HepG2 (cell line): Measurements from ENCODE around the gene PPIP5K2. TPM values are rescaled to one million over a fixed set of nuclear protein-coding genes. Genes with fewer than 3 reads are reported as not detected.
A peak's percentile ranks its signal among the peaks of the same experiment; 100 is the strongest.

ENCODE experiments used
- ARID2 ChIP-seq: sonication (generic); formaldehyde crosslinking; IDR thresholded peaks from 2 replicates; pipeline ENCODE4 v1.8.1; 2022; ENCODE audit warnings: mild to moderate bottlenecking, missing genetic modification reagents, borderline replicate concordance
- FOSL1 ChIP-seq: sonication (generic); formaldehyde crosslinking; IDR thresholded peaks from 2 replicates; pipeline ENCODE4 v1.9.0; 2021; ENCODE audit warnings: missing genetic modification reagents, borderline replicate concordance
- GZF1 ChIP-seq: sonication (generic); formaldehyde crosslinking; IDR thresholded peaks from 2 replicates; pipeline ENCODE4 v1.5.1; 2020; ENCODE audit warnings: mild to moderate bottlenecking, missing genetic modification reagents
- HES4 ChIP-seq: sonication (generic); formaldehyde crosslinking; IDR thresholded peaks from 2 replicates; pipeline ENCODE4 v1.9.0; 2021; ENCODE audit warnings: mild to moderate bottlenecking, missing genetic modification reagents, borderline replicate concordance
- HIVEP1 ChIP-seq: sonication (generic); formaldehyde crosslinking; IDR thresholded peaks from 2 replicates; pipeline ENCODE4 v1.4.0; 2020; ENCODE audit warnings: mild to moderate bottlenecking, missing genetic modification reagents
- KLF16 ChIP-seq, 2 experiments: sonication (generic) in 1 of 2; formaldehyde crosslinking in 1 of 2; IDR thresholded peaks; 2 replicates each; pipeline versions ENCODE4 v1.6.1 to v1.8.0; 2016 to 2023; ENCODE audit warnings: missing genetic modification reagents in 2 of 2, missing compliant biosample characterization in 1 of 2
- MED1 ChIP-seq: sonication (generic); formaldehyde crosslinking; IDR thresholded peaks from 2 replicates; pipeline ENCODE4 v1.4.0; 2020; ENCODE audit warnings: missing genetic modification reagents
- MLLT10 ChIP-seq: sonication (generic); formaldehyde crosslinking; IDR thresholded peaks from 2 replicates; pipeline ENCODE4 v1.4.0; 2020; ENCODE audit warnings: missing genetic modification reagents
- NR2F1 ChIP-seq, 2 experiments: fragments of 450-650 bp in 1 of 2; formaldehyde crosslinking in 1 of 2; IDR thresholded peaks; 2 replicates each; pipeline versions ENCODE4 v1.5.0 to v1.6.1; 2016 to 2020; ENCODE audit warnings: mild to moderate bottlenecking in 1 of 2, missing compliant biosample characterization in 1 of 2, missing genetic modification reagents in 1 of 2, moderate library complexity in 1 of 2
- RBFOX2 ChIP-seq: fragments of 200-400 bp; formaldehyde crosslinking; IDR thresholded peaks from 2 replicates; pipeline ENCODE4 v1.6.1; 2017; ENCODE audit warnings: low read depth, mild to moderate bottlenecking, low read length
- SOX6 ChIP-seq, 2 experiments: fragments of 450-650 bp in 1 of 2; sonication (generic) in 1 of 2; formaldehyde crosslinking in 1 of 2; IDR thresholded peaks; 2 replicates each; pipeline versions ENCODE4 v1.4.0 to v1.6.1; 2017 to 2020; ENCODE audit warnings: antibody characterized with exemption in 1 of 2, mild to moderate bottlenecking in 1 of 2, missing genetic modification reagents in 1 of 2
- SRF ChIP-seq: IDR thresholded peaks from 2 replicates; pipeline ENCODE4 v1.6.1; 2011; ENCODE audit warnings: mild to moderate bottlenecking, low read depth, low read length, moderate library complexity
- SRSF1 ChIP-seq: fragments of 200-400 bp; formaldehyde crosslinking; optimal IDR thresholded peaks from 2 replicates; pipeline ENCODE3; 2017; ENCODE audit warnings: mild to moderate bottlenecking, low read depth, low read length, moderate library complexity
- SRY ChIP-seq: sonication (generic); formaldehyde crosslinking; IDR thresholded peaks from 2 replicates; pipeline ENCODE4 v1.8.0; 2022; ENCODE audit warnings: mild to moderate bottlenecking, missing genetic modification reagents
- THAP9 ChIP-seq: sonication (generic); formaldehyde crosslinking; IDR thresholded peaks from 2 replicates; pipeline ENCODE4; 2020; ENCODE audit warnings: missing genetic modification reagents, mild to moderate bottlenecking, borderline replicate concordance
- UBTF ChIP-seq: sonication (generic); formaldehyde crosslinking; IDR thresholded peaks from 2 replicates; pipeline ENCODE4 v1.4.0; 2020; ENCODE audit warnings: mild to moderate bottlenecking, missing genetic modification reagents
- ZNF350 ChIP-seq: sonication (generic); formaldehyde crosslinking; IDR thresholded peaks from 2 replicates; pipeline ENCODE4 v1.4.0; 2020; ENCODE audit warnings: mild to moderate bottlenecking, low read depth, missing genetic modification reagents, borderline replicate concordance
- ZNF567 ChIP-seq: sonication (generic); formaldehyde crosslinking; IDR thresholded peaks from 2 replicates; pipeline ENCODE4 v1.8.1; 2023; ENCODE audit warnings: mild to moderate bottlenecking, missing genetic modification reagents, borderline replicate concordance
- polyA plus RNA-seq, 8 experiments: library from polyadenylated mRNA; depleted of rRNA in 3 of 8; stranded (reverse) in 7 of 8; unstranded in 1 of 8; fragments of >200 nt; fragmentation: Illumina TruSeq in 4 of 8; extraction: Trizol in 4 of 8; gene quantifications; 2 replicates each; pipeline versions ENCODE4 v1.2.1 to v1.2.3, GENCODE V29; 2011 to 2016; ENCODE audit warnings: low read depth in 4 of 8, missing spikeins in 1 of 8, mixed read lengths in 1 of 8; ENCODE audit not compliant: insufficient read depth in 1 of 8
- total RNA-seq, 5 experiments: library from RNA; depleted of rRNA; stranded (reverse); fragments of >200 nt; fragmentation: Illumina TruSeq; extraction: Trizol; gene quantifications; 2 replicates each; pipeline ENCODE4 v1.2.3, GENCODE V29; 2016; ENCODE audit warnings: low read depth in 1 of 5
- TF ChIP-seq, protein P1 (sequence below): IDR thresholded peaks from 2 replicates; pipeline ENCODE4 v1.6.1; 2016; ENCODE audit warnings: low read depth, borderline replicate concordance
- TF ChIP-seq, protein P2 (sequence below): sonication (generic); formaldehyde crosslinking; IDR thresholded peaks from 2 replicates; pipeline ENCODE4 v1.9.0; 2022; ENCODE audit warnings: low read depth, missing genetic modification reagents
- TF ChIP-seq, protein P3 (sequence below): sonication (generic); formaldehyde crosslinking; IDR thresholded peaks from 2 replicates; pipeline ENCODE4 v1.4.0; 2020; ENCODE audit warnings: mild to moderate bottlenecking, missing genetic modification reagents

The PPIP5K2 gene
- total and polyA plus RNA-seq, 2 of the 13 experiments (the other 11 are each of a cell fraction or from before 2014, with no cell fraction given), result 19.7 to 45.6 TPM

GRCh38 chr5:103258368-103258956 lies 138.4 kb downstream of the PPIP5K2 start, which contains the start of gene MACIR (continued):
- TF ChIP-seq NR2F1 (CRISPR knock-in tag; IDR thresholded peaks at IDR 0.05) (no peak), HIVEP1 (CRISPR knock-in tag) (no peak), SRY (CRISPR knock-in tag) (no peak), THAP9 (CRISPR knock-in tag) (peak; percentile 18; the same call in 1 of the 2 replicates), HES4 (CRISPR knock-in tag) (peak; percentile 37; the same call in 1 of the 2 replicates), SOX6 (IDR thresholded peaks at IDR 0.05) (no peak), SOX6 (CRISPR knock-in tag; IDR thresholded peaks at IDR 0.05) (peak; percentile 35; the same call in 1 of the 2 replicates), ZNF567 (CRISPR knock-in tag) (no peak), ZNF350 (CRISPR knock-in tag) (peak; percentile 51; the same call in 1 of the 2 replicates), FOSL1 (CRISPR knock-in tag) (no peak), SRSF1 (peak; percentile 9), ARID2 (CRISPR knock-in tag) (peak; percentile 49; the same call in 1 of the 2 replicates), UBTF (CRISPR knock-in tag) (peak; percentile 90), RBFOX2 (peak; percentile 58), GZF1 (CRISPR knock-in tag) (0 out of 2 replicates have a peak, but pooled peaks have one; percentile 5), MED1 (CRISPR knock-in tag) (no peak), MLLT10 (no peak), KLF16 (CRISPR knock-in tag; IDR thresholded peaks at IDR 0.05) (0 out of 4 replicates have a peak, but pooled peaks of 1 of the 2 experiments have one; percentile 2), SRF (no peak)
- TF ChIP-seq, protein P1, sequence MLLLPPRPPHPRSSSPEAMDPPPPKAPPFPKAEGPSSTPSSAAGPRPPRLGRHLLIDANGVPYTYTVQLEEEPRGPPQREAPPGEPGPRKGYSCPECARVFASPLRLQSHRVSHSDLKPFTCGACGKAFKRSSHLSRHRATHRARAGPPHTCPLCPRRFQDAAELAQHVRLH (CRISPR knock-in tag), result 0 out of 2 replicates have a peak, but pooled peaks have one; percentile 62
- TF ChIP-seq, protein P2, sequence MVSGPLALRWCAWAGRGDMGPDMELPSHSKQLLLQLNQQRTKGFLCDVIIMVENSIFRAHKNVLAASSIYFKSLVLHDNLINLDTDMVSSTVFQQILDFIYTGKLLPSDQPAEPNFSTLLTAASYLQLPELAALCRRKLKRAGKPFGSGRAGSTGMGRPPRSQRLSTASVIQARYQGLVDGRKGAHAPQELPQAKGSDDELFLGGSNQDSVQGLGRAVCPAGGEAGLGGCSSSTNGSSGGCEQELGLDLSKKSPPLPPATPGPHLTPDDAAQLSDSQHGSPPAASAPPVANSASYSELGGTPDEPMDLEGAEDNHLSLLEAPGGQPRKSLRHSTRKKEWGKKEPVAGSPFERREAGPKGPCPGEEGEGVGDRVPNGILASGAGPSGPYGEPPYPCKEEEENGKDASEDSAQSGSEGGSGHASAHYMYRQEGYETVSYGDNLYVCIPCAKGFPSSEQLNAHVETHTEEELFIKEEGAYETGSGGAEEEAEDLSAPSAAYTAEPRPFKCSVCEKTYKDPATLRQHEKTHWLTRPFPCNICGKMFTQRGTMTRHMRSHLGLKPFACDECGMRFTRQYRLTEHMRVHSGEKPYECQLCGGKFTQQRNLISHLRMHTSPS, result peak; percentile 56; the same call in 1 of the 2 replicates
- TF ChIP-seq, protein P3, sequence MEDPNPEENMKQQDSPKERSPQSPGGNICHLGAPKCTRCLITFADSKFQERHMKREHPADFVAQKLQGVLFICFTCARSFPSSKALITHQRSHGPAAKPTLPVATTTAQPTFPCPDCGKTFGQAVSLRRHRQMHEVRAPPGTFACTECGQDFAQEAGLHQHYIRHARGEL (CRISPR knock-in tag), result no peak
